ENCODE data around the gene TOMM34.

TOMM34 gene

DNA sequence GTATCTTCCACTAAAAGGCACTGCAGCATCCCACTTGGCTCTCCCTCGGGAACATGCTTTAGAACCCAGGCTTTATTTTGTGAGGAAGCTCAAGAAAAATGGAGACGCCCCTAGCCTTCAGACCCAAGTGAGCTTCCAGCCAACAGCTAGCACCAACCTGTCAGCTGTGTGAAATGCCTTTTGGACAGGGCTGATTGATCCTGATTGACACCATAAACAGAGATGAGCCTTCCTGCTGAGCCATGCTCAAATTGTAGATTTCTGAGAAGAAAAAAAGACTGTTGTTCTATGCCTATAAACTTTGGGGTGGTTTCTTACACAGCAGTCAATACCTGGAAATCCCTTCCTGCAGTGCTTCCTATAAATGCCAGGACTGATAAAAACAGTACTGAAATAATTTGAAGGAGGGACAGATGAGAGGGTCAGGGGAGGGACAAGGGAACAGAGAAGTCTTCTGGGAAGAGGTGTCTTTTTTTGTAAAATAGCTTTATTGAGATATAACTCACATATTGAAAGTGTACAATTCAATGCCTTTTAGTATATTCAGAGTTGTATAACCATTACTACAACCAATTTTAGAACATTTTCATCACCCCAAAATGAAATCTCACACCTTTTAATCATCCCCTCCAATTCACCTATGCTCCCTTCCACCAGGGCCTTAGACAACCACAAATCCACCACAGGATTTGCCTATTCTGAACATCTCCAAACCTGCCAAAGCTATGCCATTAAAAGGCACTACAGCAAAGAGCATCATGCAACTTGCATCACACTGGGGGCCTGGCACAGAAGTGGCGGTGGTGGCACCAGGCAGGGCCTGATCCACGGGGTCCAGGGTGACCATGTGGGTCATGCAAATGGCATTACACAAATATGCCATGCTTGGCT, 3.4 kb upstream of the TOMM34 start:
- Histone ChIP-seq H3K9ac (no peak overlapping the region), H3K27ac (no peak overlapping the region), H3K36me3 (peaks cover under 1% of the 10 kb centered on the region; the same call in 1 of the 2 replicates), H3K9me3 (no peaks in the 10 kb centered on the region), H4K20me1 (peaks cover 19% of the 10 kb centered on the region), H3K27me3 (no peaks in the 10 kb centered on the region), H3K4me2 (no peak overlapping the region), H3K4me3 (no peak overlapping the region), H3K4me1 (peaks cover 49% of the 10 kb centered on the region)
- TF ChIP-seq Cebpa-rat (IDR thresholded peaks at IDR 0.05) = no peak

DNA sequence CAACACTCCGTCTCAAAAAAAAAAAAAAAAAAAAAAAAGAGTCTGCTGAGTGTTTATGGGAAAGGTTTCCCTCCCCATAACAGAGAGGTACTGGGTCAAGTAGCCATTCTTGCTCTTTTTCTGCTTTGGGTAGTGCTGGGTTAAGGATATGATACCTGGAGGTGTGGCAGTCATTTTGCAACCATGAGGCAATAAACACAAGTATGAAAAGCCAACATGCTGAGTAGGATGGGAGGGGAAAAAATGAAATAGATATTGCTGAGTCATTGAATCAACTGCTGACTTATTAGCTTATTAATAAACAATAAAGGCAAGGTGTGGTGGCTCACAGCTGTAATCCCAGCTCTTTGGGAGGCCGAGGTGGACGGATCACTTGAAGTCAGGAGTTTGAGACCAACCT, 2.3 kb upstream of the TOMM34 start:
- Histone ChIP-seq H3K9me3 (no peaks in the 10 kb centered on the region), H3K4me1 (peaks cover 42% of the 10 kb centered on the region), H4K20me1 (peaks cover 22% of the 10 kb centered on the region), H3K27me3 (no peaks in the 10 kb centered on the region), H3K27ac (no peak overlapping the region), H3K9ac (no peak overlapping the region), H3K4me3 (no peak overlapping the region), H3K4me2 (no peak overlapping the region), H3K36me3 (peaks cover 11% of the 10 kb centered on the region)
- no peak for TF ChIP-seq Cebpa-rat (IDR thresholded peaks at IDR 0.05)

DNA sequence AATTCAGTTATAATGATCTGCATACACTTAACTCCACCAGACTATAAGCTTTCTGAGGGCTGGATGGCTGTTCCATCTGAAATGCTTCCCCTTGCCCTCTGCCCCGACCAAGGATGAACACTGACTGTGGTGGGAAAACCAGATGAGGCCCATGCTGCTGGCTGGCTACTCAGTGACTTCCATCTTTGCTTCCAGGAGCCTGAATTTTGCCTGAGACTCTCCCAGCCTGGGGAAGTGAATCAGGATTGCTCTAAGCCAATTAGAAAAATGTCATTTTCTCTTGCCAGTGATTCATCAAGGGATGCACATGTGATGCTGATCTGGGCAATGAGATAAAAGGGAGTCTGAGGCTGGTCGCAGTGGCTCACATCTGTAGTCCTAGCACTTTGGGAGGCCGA, 1.7 kb upstream of the TOMM34 start:
- Histone ChIP-seq H3K9me3 (no peaks in the 10 kb centered on the region), H3K27ac (no peak overlapping the region), H3K4me2 (no peak overlapping the region), H3K27me3 (no peaks in the 10 kb centered on the region), H3K4me3 (no peak overlapping the region), H3K4me1 (peaks cover 37% of the 10 kb centered on the region), H3K36me3 (peaks cover 18% of the 10 kb centered on the region), H4K20me1 (peaks cover 28% of the 10 kb centered on the region), H3K9ac (no peak overlapping the region)
- TF ChIP-seq Cebpa-rat (IDR thresholded peaks at IDR 0.05) = no peak

DNA sequence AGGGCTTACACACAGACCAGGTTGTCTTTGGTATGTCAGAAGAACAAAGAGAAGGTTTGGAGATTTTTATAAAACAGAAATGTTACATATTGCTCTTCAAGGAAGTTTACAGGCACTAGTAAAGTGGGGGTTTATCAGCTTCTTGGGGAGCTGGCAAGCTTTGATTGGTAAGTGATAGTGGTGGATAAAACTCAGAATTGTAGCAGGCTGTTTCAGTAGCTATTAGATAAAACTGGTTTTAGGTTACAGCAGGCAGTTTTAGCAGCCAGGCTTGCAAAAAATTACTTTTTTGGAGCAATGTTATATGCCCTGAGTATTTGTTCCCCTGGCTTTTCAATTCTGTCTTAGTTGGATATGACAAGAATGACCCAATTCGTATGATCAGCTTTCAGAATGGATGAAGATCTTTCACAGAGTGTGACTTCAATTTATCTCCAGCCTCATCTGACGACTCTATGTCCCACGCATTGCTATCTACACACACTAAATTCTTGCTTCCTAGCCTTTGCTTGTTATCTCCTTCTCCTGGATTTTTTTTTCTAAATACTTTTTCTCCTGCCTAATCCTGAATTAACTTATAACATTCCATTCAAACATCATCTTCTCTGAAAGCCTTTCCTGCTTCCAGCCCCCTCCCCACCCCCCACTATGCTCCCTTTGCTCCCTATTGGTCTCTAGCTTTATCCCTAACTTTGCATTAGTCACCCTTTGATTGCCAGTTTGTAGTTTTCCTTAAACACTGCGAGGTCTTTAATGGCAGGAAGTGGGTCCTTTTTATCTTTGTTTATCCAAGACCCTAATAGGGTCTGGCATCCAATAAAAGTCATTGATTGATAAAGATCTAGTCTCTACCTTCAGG, 1.0 kb upstream of the TOMM34 start:
- H3K27ac ChIP-seq = no peak overlapping the region
- H3K4me3 ChIP-seq = no peak overlapping the region
- no peaks in the 10 kb centered on the region for H3K9me3 ChIP-seq
- H4K20me1 ChIP-seq = peaks cover 30% of the 10 kb centered on the region
- H3K9ac ChIP-seq = no peak overlapping the region
- peak overlapping the region; percentile 95 for H3K4me2 ChIP-seq
- no peaks in the 10 kb centered on the region for H3K27me3 ChIP-seq
- no peak for TF ChIP-seq Cebpa-rat (IDR thresholded peaks at IDR 0.05)
- peaks cover 40% of the 10 kb centered on the region for H3K4me1 ChIP-seq
- H3K36me3 ChIP-seq = peaks cover 22% of the 10 kb centered on the region

DNA sequence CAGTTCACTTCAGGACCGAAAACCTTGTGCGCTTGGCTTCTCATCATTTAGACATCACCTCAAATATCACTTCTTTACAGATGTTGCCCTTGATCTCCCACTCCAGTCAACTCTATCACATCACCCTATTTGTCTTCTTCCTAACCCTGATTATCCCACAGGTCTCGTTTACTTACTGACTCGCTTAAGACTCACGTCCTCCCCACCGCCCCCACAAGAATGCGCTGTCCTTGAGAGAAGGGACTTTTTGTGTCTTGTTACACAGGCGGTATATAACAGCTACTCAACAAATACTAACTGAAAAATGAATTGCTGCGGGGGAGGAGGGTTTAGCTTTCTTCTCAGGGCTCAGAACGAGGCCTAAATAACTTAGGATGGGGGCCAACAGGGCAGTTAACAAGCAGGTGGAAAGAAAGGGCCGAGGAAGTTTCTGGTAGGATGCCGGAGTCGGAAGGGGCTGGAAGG, 527 bp downstream of the TOMM34 start:
- H3K27me3 ChIP-seq = no peaks in the 10 kb centered on the region
- H3K4me1 ChIP-seq = peaks cover 47% of the 10 kb centered on the region
- no peaks in the 10 kb centered on the region for H3K9me3 ChIP-seq
- H3K4me3 ChIP-seq = peak overlapping the region; percentile 87
- peaks cover 34% of the 10 kb centered on the region for H4K20me1 ChIP-seq
- peak overlapping the region; percentile 95 for H3K4me2 ChIP-seq
- H3K36me3 ChIP-seq = peaks cover 38% of the 10 kb centered on the region
- H3K9ac ChIP-seq = peak overlapping the region; percentile 84
- no peak for TF ChIP-seq Cebpa-rat (IDR thresholded peaks at IDR 0.05)
- peak overlapping the region; percentile 83 for H3K27ac ChIP-seq

DNA sequence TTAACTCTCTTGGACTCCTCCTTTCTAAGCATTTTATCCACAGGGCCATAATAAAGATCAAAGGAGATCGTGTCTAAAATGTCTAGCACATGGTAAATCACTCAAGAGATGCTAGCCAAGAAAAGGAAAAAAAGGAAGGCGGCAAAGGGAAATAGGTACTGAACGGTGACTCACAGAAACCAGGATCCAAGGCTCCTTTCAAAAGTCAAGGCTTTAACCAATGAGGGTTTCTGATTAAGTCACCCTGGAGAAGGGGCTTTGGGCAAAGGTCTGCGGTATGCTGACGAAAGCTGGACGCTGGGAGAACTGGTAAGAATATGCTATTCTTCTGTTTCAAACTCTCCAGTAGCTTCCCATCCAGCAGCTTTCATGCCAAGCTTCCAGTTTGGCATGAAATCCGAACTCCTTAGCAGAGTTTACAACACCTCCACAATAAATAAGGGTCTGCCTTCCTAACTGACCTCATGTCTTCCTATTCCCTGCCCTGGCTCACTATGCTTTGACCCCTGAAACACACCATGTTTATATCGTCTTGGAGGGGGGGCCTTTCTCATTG, 1.0 kb downstream of the TOMM34 start:
- Histone ChIP-seq H3K4me1 (peaks cover 50% of the 10 kb centered on the region), H3K27me3 (no peaks in the 10 kb centered on the region), H3K9me3 (no peaks in the 10 kb centered on the region), H3K27ac (0 out of 2 replicates have a peak overlapping the region, but pooled peaks have one; percentile 8), H3K36me3 (peaks cover 43% of the 10 kb centered on the region), H4K20me1 (peaks cover 35% of the 10 kb centered on the region), H3K9ac (peak overlapping the region; percentile 84), H3K4me2 (peak overlapping the region; percentile 95), H3K4me3 (peak overlapping the region; percentile 87)
- no peak for TF ChIP-seq Cebpa-rat (IDR thresholded peaks at IDR 0.05)

DNA sequence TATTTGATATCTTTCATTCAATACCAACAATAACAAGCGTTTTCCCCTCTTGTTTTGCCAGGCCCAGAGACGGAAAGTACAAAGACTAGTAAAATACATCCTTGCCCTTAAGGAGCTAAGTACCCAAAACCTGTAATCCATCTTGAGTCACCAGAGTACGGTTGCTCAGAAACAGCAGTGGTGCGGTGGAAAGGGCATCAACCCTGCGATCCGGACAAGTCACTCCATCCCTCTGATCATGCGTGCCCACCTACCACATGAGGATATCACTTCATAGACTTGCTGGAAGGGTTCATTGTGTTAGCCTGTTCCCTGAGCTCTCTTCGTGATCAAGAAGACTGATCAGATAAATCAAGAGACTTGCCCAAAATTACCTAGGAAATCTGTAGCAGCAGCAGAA, 1.9 kb downstream of the TOMM34 start:
- H3K9me3 ChIP-seq = no peaks in the 10 kb centered on the region
- peaks cover 56% of the 10 kb centered on the region for H3K4me1 ChIP-seq
- H3K4me2 ChIP-seq = peak overlapping the region; percentile 95
- no peak for TF ChIP-seq Cebpa-rat (IDR thresholded peaks at IDR 0.05)
- H3K27ac ChIP-seq = no peak overlapping the region
- peaks cover 43% of the 10 kb centered on the region for H4K20me1 ChIP-seq
- no peak overlapping the region for H3K9ac ChIP-seq
- peaks cover 52% of the 10 kb centered on the region for H3K36me3 ChIP-seq
- no peaks in the 10 kb centered on the region for H3K27me3 ChIP-seq
- H3K4me3 ChIP-seq = no peak overlapping the region; the same call in 1 of the 2 replicates

DNA sequence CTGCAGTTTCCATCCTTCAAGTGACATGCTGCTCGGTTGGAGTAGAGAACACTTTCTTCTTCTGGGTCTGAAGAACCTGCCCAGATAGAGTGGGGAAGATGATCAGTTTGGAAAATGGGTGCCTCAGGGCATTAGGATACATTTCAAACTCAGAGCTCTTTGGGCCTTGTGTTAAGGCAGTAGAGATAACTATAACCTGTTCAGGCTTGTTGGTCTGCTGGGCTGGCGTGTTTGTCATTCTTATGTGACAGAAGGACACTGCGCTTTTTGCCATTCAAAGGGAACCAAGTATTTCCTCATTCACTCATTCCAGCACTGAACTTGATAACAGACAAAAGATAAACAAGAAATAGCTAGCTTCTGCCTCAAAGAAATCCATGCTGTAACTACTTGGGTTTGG, 3.8 kb downstream of the TOMM34 start:
- Histone ChIP-seq H3K9ac (no peak overlapping the region), H3K4me2 (no peak overlapping the region), H3K36me3 (peaks cover 70% of the 10 kb centered on the region), H3K27me3 (no peaks in the 10 kb centered on the region), H3K27ac (no peak overlapping the region), H3K4me3 (no peak overlapping the region), H3K4me1 (peaks cover 64% of the 10 kb centered on the region), H3K9me3 (no peaks in the 10 kb centered on the region), H4K20me1 (peaks cover 60% of the 10 kb centered on the region)
- TF ChIP-seq Cebpa-rat (IDR thresholded peaks at IDR 0.05) = no peak

DNA sequence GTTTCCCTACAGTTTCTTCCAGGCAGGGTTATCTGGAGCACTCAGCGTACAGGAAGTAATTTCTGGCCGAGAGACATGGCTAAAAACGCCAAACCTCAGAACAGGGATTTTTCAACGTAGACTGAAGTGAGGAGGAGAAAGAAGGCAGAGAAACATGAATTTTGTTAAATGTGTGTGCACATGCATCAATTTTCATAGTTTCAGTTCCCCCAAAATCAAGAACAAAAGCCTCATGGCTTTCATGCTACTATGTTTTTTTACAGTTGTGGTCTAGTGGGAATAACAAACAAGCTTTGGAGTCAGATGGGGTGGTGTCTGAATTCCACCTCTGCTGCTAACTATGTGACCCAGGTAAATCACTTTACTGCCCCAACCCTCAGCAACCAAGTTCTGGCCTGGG, 4.9 kb downstream of the TOMM34 start:
- H3K4me1 ChIP-seq = peaks cover 56% of the 10 kb centered on the region
- peaks cover 82% of the 10 kb centered on the region for H3K36me3 ChIP-seq
- no peak overlapping the region for H3K9ac ChIP-seq
- TF ChIP-seq Cebpa-rat (IDR thresholded peaks at IDR 0.05) = no peak
- peaks cover 60% of the 10 kb centered on the region for H4K20me1 ChIP-seq
- no peak overlapping the region for H3K4me3 ChIP-seq
- no peaks in the 10 kb centered on the region for H3K9me3 ChIP-seq
- 0 out of 2 replicates have a peak overlapping the region, but pooled peaks have one; percentile 48 for H3K27ac ChIP-seq
- peak overlapping the region; percentile 32; the same call in 1 of the 2 replicates for H3K4me2 ChIP-seq
- H3K27me3 ChIP-seq = no peaks in the 10 kb centered on the region
